ENCODE measurements around the gene ESYT1.
"Not testable (repeated sequence)": the region's sequence is repeated elsewhere in the genome, so short reads cannot be mapped to it uniquely, and the experiment has no call there.

GRCh38 chr12:56156464-56157200, 28.6 kb downstream of the ESYT1 start:
- not testable (repeated sequence) for TF ChIP-seq CTCF (conservative IDR thresholded peaks at IDR 0.05; ENCODE audit: low read depth, low read length); EZH2 (IDR thresholded peaks at IDR 0.05; ENCODE audit: borderline replicate concordance, low read depth, low read length, poor library complexity, severe bottlenecking)

All from A673 (cell line).